Transverse colon (tissue), 3 donors: ENCODE measurements around the gene ALKBH2.

Experiments
- POLR2A ChIP-seq: fragments of 450-650 bp; IDR thresholded peaks from one replicate; pipeline ENCODE4 v1.6.1; 2016; ENCODE audit warnings: antibody characterized with exemption, mild to moderate bottlenecking, moderate library complexity
- TF ChIP-seq, protein P1 (sequence below), 5 experiments: fragments of 200-600 bp in 3 of 5; fragments of 450-650 bp in 2 of 5; sonication (generic) in 3 of 5; IDR thresholded peaks; 1 replicate in 2 of 5; 2 replicates in 3 of 5; pipeline ENCODE4 v1.5.1; 2016 to 2017; ENCODE audit warnings: antibody characterized with exemption in 5 of 5, inconsistent platforms in 3 of 5, mild to moderate bottlenecking in 2 of 5, moderate library complexity in 1 of 5

DNA sequence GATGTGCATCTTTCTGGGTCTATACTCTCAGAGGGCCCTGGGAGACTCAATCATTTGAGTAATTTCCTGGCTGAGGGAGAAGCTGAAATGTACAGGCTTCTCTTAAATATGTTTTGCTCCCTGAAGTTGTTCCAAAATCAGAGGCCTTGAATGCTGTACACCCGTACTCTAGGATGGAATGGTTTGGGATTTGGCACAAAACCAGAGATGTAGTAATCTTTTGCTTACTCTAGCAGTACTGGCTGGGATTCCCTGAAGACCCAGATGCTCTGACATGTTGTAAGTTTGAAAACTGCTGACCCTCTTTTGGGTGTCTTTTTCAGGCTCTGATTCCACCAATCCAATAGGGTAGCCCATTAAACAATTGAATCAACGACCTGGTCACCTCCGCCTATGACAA is 33.5 kb upstream of the ALKBH2 start:
- TF ChIP-seq, protein P1, sequence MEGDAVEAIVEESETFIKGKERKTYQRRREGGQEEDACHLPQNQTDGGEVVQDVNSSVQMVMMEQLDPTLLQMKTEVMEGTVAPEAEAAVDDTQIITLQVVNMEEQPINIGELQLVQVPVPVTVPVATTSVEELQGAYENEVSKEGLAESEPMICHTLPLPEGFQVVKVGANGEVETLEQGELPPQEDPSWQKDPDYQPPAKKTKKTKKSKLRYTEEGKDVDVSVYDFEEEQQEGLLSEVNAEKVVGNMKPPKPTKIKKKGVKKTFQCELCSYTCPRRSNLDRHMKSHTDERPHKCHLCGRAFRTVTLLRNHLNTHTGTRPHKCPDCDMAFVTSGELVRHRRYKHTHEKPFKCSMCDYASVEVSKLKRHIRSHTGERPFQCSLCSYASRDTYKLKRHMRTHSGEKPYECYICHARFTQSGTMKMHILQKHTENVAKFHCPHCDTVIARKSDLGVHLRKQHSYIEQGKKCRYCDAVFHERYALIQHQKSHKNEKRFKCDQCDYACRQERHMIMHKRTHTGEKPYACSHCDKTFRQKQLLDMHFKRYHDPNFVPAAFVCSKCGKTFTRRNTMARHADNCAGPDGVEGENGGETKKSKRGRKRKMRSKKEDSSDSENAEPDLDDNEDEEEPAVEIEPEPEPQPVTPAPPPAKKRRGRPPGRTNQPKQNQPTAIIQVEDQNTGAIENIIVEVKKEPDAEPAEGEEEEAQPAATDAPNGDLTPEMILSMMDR (IDR thresholded peaks at IDR 0.05) = no peak
- no peak for TF ChIP-seq POLR2A
